Small intestine (tissue), 7 donors: ENCODE measurements around the gene RFTN1. TPM values are rescaled to one million over a fixed set of nuclear protein-coding genes. Genes with fewer than 3 reads are reported as not detected.
A peak's percentile ranks its signal among the peaks of the same experiment; 100 is the strongest.

Experiments used
- DNase-seq, 2 donors: peaks; one replicate each; pipeline versions ENCODE4 v3.0.0 to v3.0.0-alpha.2; 2013
- FAIRE-seq: peaks from 2 replicates; lab custom pipeline; 2012; peaks lifted over from hg19 to GRCh38; lab: Jason Lieb, UNC
- H3K27ac ChIP-seq, 3 donors: one replicate each; pipeline ENCODE4 v1.5.1; 2013; ENCODE audit warnings: low read length in 2 of 3, mild to moderate bottlenecking in 2 of 3, control low read depth in 1 of 3, inconsistent platforms in 1 of 3, low read depth in 1 of 3, moderate library complexity in 1 of 3
- H3K27me3 ChIP-seq, 3 donors: one replicate each; pipeline ENCODE4 v1.6.1; 2013; ENCODE audit warnings: low read length in 3 of 3, inconsistent platforms in 1 of 3; ENCODE audit not compliant: control insufficient read depth in 3 of 3, insufficient read depth in 3 of 3
- H3K36me3 ChIP-seq, 3 donors: one replicate each; pipeline ENCODE4 v1.6.1; 2013; ENCODE audit warnings: low read length in 3 of 3, inconsistent platforms in 1 of 3, low read depth in 1 of 3, mild to moderate bottlenecking in 1 of 3, moderate library complexity in 1 of 3; ENCODE audit not compliant: control insufficient read depth in 3 of 3, insufficient read depth in 2 of 3
- H3K4me1 ChIP-seq, 3 donors: one replicate each; pipeline ENCODE4 v1.6.1; 2013; ENCODE audit warnings: low read length in 2 of 3, inconsistent platforms in 1 of 3, low read depth in 1 of 3, mild to moderate bottlenecking in 1 of 3, moderate library complexity in 1 of 3; ENCODE audit not compliant: control insufficient read depth in 3 of 3, insufficient read depth in 2 of 3
- H3K4me3 ChIP-seq, 3 donors: one replicate each; pipeline ENCODE4 v1.5.1; 2013; ENCODE audit warnings: low read length in 3 of 3, control low read depth in 1 of 3, inconsistent platforms in 1 of 3, low read depth in 1 of 3, mild to moderate bottlenecking in 1 of 3, moderate library complexity in 1 of 3
- H3K9me3 ChIP-seq, 2 donors: one replicate each; pipeline ENCODE4 v1.6.1; 2013; ENCODE audit warnings: low read depth in 1 of 2, low read length in 1 of 2; ENCODE audit not compliant: control insufficient read depth in 2 of 2, insufficient read depth in 1 of 2
- WGBS, 3 donors: extraction: QIAGEN DNeasy Blood & Tissue Kit; methylation state at CpG; one replicate each; pipeline ENCODE4 v1.1.7; 2013; 5-methylcytosine and 5-hydroxymethylcytosine counted together
- polyA plus RNA-seq, 4 donors: library from polyadenylated mRNA; stranded (reverse) in 3 of 4; unstranded in 1 of 4; fragments of 200-250 nt in 3 of 4; fragments of 120-200 nt in 1 of 4; gene quantifications; one replicate each; pipeline versions ENCODE4 v1.2.1 to v1.2.3, GENCODE V29; 2013
- donor health status: healthy with polysubstance abuse.
- donor health status: control.
- donor health status: control.
- donor health status: Bipolar disorder and iron deficiency.
- donor health status: healthy.

The RFTN1 gene
- polyA plus RNA-seq, 4 donors, result 1.8 to 18.4 (median 11.6) TPM

DNA sequence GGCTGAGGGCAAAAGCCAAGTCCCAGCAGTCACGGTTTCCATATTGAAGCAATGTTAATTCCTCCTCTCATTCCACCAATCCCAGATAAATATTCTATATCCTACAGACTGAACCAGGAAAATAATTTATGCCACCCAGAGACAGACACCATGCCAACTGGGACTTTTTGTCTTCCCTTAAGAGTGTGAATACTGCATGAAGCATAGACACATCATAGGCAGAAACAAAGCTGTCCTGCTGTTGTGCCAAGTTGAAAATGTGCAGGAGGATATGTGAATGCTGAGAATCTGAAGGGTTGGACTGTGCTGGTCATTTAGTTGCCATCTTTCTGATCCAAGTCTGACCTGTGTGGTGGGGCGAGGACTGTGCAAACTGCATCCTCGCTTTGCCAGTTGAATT lies 37.7 kb downstream of the RFTN1 start:
- no peak overlapping the region for H3K4me3 ChIP-seq
- peaks cover 0 to 3% (median 0%) of the 10 kb centered on the region in 3 donors for H3K4me1 ChIP-seq
- WGBS, 3 donors, result 80 to 93% (median 87%) methylated on average over 3 of the region's 3 CpGs
- no peak for FAIRE-seq
- no peaks in the 10 kb centered on the region for H3K36me3 ChIP-seq
- no peaks in the 10 kb centered on the region for H3K9me3 ChIP-seq
- DNase-seq, result no peak
- H3K27me3 ChIP-seq, result no peaks in the 10 kb centered on the region
- H3K27ac ChIP-seq, result no peak overlapping the region

DNA sequence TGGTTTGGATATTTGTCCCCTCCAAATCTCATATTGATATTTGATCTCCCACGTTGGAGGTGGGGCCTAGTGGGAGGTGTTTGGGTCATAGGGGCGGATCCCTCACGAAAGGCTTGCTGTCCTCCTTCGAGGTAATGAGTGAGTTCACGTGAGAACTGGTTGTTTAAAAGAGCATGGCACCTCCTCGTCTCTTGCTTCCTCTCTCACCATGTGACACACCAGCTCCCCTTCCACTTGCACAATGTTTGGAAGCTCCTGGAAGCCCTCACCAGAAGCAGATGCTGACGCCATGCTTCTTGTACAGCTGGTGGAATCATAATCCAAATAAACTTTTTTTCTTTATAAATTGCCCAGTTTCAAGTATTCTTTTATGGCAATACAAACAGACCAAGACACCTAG lies 38.6 kb downstream of the RFTN1 start:
- Histone ChIP-seq H3K36me3 (no peaks in the 10 kb centered on the region), H3K9me3 (peaks cover 0 to 5% of the 10 kb centered on the region in 2 donors), H3K27ac (no peak overlapping the region), H3K27me3 (no peaks in the 10 kb centered on the region), H3K4me3 (no peak overlapping the region), H3K4me1 (peaks cover 0 to 3% (median 0%) of the 10 kb centered on the region in 3 donors)
- no peak for DNase-seq
- FAIRE-seq, result no peak
- WGBS, 3 donors, result 73 to 80% (median 74%) methylated on average over 7 of the region's 7 CpGs

DNA sequence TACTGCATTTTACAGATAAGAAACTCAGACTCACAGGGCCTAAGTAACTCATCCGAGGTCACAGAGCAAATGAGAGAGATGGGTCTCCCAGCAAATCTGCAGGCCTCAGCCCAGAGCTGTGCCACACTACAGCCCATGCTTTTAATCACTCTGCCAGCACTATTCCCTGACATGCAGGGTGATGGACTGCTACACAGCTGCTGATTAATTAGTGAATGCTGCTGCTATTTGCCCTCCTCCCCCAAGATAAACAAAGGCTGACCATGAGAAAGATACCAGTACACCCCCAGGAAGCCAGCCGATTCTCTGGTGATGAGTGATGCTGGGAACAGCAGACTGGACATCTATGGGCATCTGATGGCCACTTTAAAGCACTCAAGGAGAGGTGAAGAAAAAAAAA lies 39.3 kb downstream of the RFTN1 start:
- Histone ChIP-seq H3K27ac (no peak overlapping the region), H3K9me3 (peaks cover 0 to 5% of the 10 kb centered on the region in 2 donors), H3K4me1 (peaks cover 0 to 3% (median 0%) of the 10 kb centered on the region in 3 donors), H3K36me3 (no peaks in the 10 kb centered on the region), H3K4me3 (no peak overlapping the region), H3K27me3 (no peaks in the 10 kb centered on the region)
- WGBS, 3 donors, result 25 to 66% (median 54%) methylated on average over 2 of the region's 2 CpGs
- DNase-seq (no peak), FAIRE-seq (no peak)

DNA sequence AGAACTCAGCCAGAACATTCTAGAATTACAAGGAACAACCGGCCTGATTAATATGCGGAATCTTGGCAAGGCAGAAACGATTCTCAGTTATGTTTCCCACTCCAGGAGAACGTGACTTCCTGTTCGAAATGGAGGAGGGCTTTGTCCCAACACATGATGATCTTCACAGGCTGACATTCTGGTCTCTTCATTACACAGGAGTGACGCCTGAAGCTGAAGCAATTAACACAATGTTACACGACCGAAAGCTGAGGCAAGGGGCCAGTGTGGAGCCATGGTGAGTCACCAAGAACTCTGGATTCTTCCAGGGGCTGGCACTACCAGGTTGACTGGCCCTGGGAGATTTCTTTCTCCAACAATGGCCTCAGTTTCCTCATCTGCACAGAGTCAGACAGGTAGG lies 40.9 kb downstream of the RFTN1 start:
- Histone ChIP-seq H3K4me1 (peaks cover 0 to 3% (median 0%) of the 10 kb centered on the region in 3 donors), H3K27me3 (no peaks in the 10 kb centered on the region), H3K27ac (peak overlapping the region in 1 of 3 donors; percentile 41), H3K4me3 (no peak overlapping the region), H3K9me3 (peaks cover 0 to 5% of the 10 kb centered on the region in 2 donors), H3K36me3 (no peaks in the 10 kb centered on the region)
- FAIRE-seq (no peak), DNase-seq (no peak)
- 74 to 79% (median 78%) methylated on average over 8 of the region's 8 CpGs for WGBS, 3 donors

DNA sequence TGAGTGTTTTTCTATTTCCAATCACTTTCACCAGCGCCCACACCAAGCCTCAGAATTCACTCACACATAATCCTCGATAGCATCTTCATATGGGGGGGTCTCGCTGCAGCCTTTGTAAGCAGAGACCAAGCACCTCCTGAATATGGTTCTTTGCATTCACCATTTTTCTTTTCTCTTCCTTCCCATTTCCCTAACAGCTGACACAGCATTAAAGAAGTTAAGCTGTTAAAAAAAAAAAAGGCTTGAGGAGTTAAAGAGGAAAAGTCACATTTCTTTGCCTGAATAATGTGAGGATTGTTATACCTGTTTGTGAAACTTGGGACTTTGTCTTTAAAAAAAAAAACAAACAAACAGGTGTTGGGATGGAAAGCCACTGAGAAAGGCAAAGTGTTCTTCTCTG lies 41.6 kb downstream of the RFTN1 start:
- Histone ChIP-seq H3K27me3 (no peaks in the 10 kb centered on the region), H3K9me3 (peaks cover 0 to 5% of the 10 kb centered on the region in 2 donors), H3K4me1 (peaks cover 0 to 1% (median 0%) of the 10 kb centered on the region in 3 donors), H3K4me3 (no peak overlapping the region), H3K27ac (no peak overlapping the region), H3K36me3 (peaks cover 0 to 2% (median 0%) of the 10 kb centered on the region in 3 donors)
- no peak for FAIRE-seq
- 74 to 88% (median 87%) methylated on average over 3 of the region's 3 CpGs for WGBS, 3 donors
- DNase-seq, result no peak

DNA sequence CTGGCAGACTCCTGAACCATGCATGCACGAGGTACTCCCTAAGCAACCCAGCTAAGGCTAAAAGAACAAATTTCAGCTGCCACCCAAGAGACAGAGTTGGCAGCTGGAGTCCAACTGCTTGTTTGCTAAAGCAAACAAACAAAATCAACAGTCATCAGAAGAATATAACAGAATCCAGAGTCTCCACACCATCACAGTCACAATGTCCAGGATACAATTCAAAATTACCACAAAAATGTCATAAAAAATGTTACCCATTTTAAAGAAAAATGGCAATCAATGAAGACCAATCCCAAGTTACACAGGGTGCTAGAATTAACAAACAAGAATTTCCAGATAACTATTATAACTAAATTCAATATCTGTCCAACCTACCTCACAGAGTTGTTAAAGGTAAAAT lies 42.9 kb downstream of the RFTN1 start:
- FAIRE-seq (no peak), DNase-seq (no peak)
- H3K36me3 ChIP-seq, result peaks cover 0 to 2% (median 0%) of the 10 kb centered on the region in 3 donors
- H3K27ac ChIP-seq, result no peak overlapping the region
- no peaks in the 10 kb centered on the region for H3K27me3 ChIP-seq
- no peaks in the 10 kb centered on the region for H3K4me1 ChIP-seq
- H3K4me3 ChIP-seq, result no peak overlapping the region
- WGBS, 3 donors, result 78 to 92% (median 90%) methylated on average over 1 of the region's 1 CpG
- H3K9me3 ChIP-seq, result peaks cover 0 to 5% of the 10 kb centered on the region in 2 donors

DNA sequence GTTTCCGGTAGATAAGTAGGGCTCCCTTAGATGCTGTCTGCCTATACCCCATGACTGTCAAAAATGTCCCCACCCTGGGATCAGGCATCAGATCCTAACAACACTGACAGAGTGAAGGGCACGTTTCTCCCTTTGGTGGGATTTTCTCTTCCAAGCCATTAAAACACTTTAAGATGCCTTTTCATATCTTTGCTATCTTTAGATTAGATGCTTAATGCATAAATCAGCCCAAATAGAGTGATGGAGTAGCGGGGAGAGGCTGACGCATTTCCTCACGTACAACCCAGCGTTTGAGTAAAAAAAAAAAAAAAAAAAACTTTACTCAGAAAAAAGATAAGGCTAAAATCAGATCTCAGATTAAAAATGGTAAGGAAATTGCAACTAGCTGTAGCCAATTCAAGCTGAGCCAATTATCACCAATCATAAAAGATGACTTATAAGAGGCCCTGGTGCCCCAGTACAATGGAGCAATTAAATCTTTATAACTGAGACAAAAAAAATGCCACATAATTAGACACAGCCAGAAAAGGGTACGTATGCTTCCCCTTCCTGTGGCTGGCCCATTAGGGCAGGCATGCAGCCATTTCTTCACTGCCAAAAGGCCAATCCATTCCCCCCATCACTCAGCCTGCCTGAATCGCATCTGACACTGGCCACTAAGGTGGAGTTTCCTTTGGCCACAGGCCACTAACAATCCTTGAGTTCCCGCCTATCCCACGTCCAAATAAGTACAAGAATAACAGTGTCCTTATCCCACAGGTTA lies 45.0 kb downstream of the RFTN1 start:
- Histone ChIP-seq H3K27ac (peak overlapping the region in 1 of 3 donors; percentile 46), H3K36me3 (peaks cover 0 to 2% (median 0%) of the 10 kb centered on the region in 3 donors), H3K4me1 (no peaks in the 10 kb centered on the region), H3K9me3 (peaks cover 0 to 5% of the 10 kb centered on the region in 2 donors), H3K27me3 (no peaks in the 10 kb centered on the region), H3K4me3 (no peak overlapping the region)
- FAIRE-seq (no peak), DNase-seq (no peak)
- 49% methylated on average over 10 of the region's 10 CpGs for WGBS, 3 donors

DNA sequence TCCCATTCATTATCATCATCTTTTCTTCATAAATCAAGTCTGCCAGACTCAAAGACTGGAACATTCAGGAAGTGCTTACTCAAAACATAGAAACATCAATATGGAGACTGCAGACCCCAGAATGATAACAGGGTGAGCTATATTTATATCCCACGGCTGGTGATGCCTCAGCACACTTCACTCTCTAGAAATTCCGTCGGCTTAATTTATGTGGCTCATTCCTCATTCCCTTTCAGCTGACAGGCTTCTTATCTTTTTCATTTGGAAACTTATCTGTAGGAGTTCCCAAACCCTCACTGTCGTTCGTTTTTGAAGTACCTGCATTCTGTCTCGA lies 45.5 kb downstream of the RFTN1 start:
- Histone ChIP-seq H3K27ac (peak overlapping the region in 1 of 3 donors; percentile 47), H3K4me1 (no peaks in the 10 kb centered on the region), H3K27me3 (no peaks in the 10 kb centered on the region), H3K9me3 (peaks cover 0 to 5% of the 10 kb centered on the region in 2 donors), H3K36me3 (peaks cover 0 to 2% (median 0%) of the 10 kb centered on the region in 3 donors), H3K4me3 (no peak overlapping the region)
- no peak for DNase-seq
- 20 to 24% (median 23%) methylated on average over 6 of the region's 6 CpGs for WGBS, 3 donors
- FAIRE-seq, result no peak
